Ectodermal cell (in vitro differentiated cells): Measurements from ENCODE around the gene CILP.
A peak's percentile ranks its signal among the peaks of the same experiment; 100 is the strongest.
"Not testable (repeated sequence)": the region's sequence is repeated elsewhere in the genome, so short reads cannot be mapped to it uniquely, and the experiment has no call there.

ENCODE experiments used
- H3K27ac ChIP-seq: 2 replicates; pipeline ENCODE4 v1.7.0; 2013; ENCODE audit warnings: mild to moderate bottlenecking, low read depth, low read length; ENCODE audit not compliant: insufficient read depth, poor library complexity, severe bottlenecking
- H3K27me3 ChIP-seq: 2 replicates; pipeline ENCODE4 v1.7.0; 2013; ENCODE audit warnings: mild to moderate bottlenecking, low read length; ENCODE audit not compliant: insufficient read depth, control insufficient read depth, poor library complexity, severe bottlenecking
- H3K36me3 ChIP-seq: one replicate; pipeline ENCODE4 v1.7.0; 2013; ENCODE audit warnings: low read length; ENCODE audit not compliant: control insufficient read depth, insufficient read depth
- H3K4me1 ChIP-seq: one replicate; pipeline ENCODE4 v1.7.0; 2013; ENCODE audit warnings: low read length; ENCODE audit not compliant: control insufficient read depth, insufficient read depth
- H3K4me3 ChIP-seq: 2 replicates; pipeline ENCODE4 v1.7.0; 2013; ENCODE audit warnings: low read depth, low read length, control low read depth; ENCODE audit not compliant: insufficient read depth
- H3K9me3 ChIP-seq: 2 replicates; pipeline ENCODE4 v1.7.0; 2013; ENCODE audit warnings: mild to moderate bottlenecking, low read length, moderate library complexity; ENCODE audit not compliant: control insufficient read depth
- WGBS, 2 experiments: methylation state at CpG; one replicate each; pipeline ENCODE4 v1.1.7; 2013; ENCODE audit warnings: missing lambda C conversion rate in 2 of 2; 5-methylcytosine and 5-hydroxymethylcytosine counted together

The CILP gene

DNA sequence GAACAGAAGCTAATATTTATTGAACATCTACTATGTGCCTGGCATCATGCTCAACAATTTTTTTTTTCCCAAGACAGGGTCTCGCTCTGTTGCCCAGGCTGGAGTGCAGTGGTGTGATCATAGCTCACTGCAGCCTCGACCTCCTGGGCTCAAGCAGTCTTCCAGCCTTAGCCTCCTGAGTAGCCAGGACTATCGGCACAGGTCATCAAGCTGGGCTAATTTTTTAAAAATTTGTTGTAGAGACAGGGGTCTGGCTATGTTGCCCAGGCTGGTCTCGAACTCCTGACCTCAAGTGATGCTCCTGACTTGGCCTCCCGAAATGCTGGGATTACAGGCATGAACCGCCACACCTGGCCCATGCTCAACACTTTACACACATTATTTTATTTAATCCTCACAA is 35.7 kb upstream of the CILP start:
- no peak overlapping the region for H3K4me3 ChIP-seq
- 92 to 94% methylated on average over 6 of the region's 6 CpGs for WGBS, 2 experiments
- H3K9me3 ChIP-seq, result no peaks in the 10 kb centered on the region
- no peak overlapping the region for H3K27ac ChIP-seq
- peaks cover 32% of the 10 kb centered on the region for H3K4me1 ChIP-seq
- no peaks in the 10 kb centered on the region for H3K27me3 ChIP-seq
- no peaks in the 10 kb centered on the region for H3K36me3 ChIP-seq

DNA sequence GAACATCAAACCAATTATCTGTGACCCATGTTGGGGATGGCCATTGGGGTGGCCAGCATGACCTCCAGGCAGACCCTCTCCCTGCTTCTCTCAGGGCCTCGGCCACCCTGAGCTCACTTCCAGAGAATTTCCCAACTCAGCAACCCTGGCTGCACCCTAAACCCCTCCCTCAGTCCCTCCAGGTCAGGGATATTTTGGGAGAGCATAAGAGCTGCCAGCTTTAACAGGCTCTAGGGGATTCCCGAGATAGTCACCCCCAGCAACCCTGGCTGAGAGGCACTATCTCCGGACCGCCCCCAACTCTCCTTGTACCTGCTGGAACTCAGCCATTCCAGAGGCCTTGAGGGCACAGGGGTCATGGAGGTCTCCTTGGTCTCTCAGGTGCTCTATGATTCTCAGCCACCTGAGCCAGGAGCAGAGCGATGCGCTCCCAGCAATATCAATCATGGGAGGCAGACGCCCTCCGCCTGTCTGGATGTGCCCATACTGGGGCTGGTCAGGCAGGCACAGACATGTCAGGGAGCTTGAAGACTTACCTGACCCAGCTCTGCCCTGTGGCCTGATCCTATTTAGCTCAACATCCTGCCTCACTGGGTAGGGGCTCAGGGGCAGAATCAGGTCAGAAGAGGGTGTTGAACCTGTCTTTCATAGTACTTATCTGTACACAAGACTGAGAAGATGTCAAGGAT is 34.9 kb upstream of the CILP start:
- Histone ChIP-seq H3K4me3 (no peak overlapping the region), H3K27ac (peak overlapping the region; percentile 42)

DNA sequence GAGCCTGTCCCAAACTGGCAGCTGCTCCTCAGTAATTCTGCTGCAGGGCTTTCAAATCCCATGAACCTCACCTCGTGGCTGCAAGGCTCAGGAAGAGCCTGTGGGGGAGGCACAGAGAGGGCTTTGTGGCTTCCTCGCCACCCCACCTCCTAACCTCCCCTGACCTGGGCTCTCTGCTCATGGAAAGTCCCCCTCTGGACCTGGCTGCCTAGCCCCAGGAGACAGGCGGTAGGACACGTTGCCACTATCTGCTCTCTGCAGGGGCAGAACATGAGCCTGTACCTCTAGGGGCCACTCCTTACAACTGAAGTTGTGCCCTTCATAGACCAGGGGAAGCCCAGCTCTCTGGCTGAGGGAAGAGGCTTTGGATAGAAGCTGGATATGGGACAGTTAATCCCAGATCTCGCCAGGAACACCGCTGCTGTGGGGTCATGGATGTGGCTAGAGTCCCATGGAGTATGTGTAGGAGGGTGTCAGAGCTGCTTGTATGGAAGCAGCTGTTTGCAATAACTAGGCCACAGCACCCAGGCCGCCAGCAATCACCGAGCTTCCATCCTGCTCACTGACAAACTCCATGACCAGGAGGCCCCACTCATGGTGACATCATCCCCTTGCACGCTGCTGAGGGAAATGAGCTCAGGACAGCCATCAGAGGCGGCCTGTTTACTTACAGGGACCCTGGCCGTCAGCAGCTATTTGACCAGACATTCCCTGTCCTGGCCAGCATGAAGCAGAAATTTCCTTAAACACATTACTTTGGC is 34.0 kb upstream of the CILP start:
- Histone ChIP-seq H3K27me3 (no peaks in the 10 kb centered on the region), H3K4me1 (peaks cover 32% of the 10 kb centered on the region), H3K9me3 (no peaks in the 10 kb centered on the region), H3K4me3 (no peak overlapping the region), H3K27ac (no peak overlapping the region), H3K36me3 (no peaks in the 10 kb centered on the region)
- WGBS, 2 experiments, result 89 to 93% methylated on average over 11 of the region's 11 CpGs

More for the DNA sequence above, 34.9 kb upstream of the CILP start:
- no peaks in the 10 kb centered on the region for H3K9me3 ChIP-seq
- H3K27me3 ChIP-seq, result no peaks in the 10 kb centered on the region
- H3K4me1 ChIP-seq, result peaks cover 32% of the 10 kb centered on the region
- WGBS, 2 experiments, result 92 to 94% methylated on average over 8 of the region's 8 CpGs
- no peaks in the 10 kb centered on the region for H3K36me3 ChIP-seq

DNA sequence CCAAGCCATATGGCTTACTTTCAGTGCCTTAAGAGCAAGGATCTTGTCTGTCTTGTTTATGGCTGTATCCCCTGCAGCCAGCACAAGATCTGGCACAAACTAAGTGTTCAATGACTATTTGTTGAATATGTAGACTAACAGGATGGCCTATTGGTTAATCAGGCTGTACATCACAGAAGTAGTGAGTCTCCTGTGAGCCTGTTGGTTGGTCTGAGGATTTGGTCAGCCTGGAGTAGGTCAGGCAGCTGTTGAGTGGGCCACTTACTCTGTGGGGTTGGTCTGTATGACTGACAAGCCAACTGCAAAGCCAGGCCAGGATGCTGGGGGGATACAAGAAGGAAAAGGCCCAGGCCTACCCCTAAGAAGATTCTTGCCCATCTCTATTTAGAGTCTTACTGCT is 33.4 kb upstream of the CILP start:
- no peak overlapping the region for H3K4me3 ChIP-seq
- peaks cover 30% of the 10 kb centered on the region for H3K4me1 ChIP-seq
- no peaks in the 10 kb centered on the region for H3K36me3 ChIP-seq
- H3K9me3 ChIP-seq, result no peaks in the 10 kb centered on the region
- H3K27ac ChIP-seq, result no peak overlapping the region
- H3K27me3 ChIP-seq, result no peaks in the 10 kb centered on the region

DNA sequence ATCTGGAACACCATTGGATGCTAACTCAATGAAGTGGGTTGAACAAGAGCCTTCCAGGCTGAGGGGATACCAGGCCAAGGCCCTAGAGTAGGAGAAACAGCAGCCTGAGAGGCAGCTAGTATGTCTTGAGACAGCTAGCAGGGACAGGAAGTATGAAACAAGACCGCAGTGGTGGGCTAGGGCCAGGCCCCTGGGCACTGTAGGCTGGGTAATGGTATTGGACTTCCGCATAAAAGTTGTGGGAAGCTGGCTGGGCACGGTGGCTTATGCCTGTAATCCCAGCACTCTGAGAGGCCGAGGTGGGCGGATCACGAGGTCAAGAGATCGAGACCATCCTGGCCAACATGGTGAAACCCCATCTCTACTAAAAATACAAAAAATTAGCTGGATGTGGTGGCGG is 25.2 kb upstream of the CILP start:
- 95 to 99% methylated on average over 7 to 8 of the region's 8 CpGs for WGBS, 2 experiments
- H3K4me1 ChIP-seq, result not testable (repeated sequence)

DNA sequence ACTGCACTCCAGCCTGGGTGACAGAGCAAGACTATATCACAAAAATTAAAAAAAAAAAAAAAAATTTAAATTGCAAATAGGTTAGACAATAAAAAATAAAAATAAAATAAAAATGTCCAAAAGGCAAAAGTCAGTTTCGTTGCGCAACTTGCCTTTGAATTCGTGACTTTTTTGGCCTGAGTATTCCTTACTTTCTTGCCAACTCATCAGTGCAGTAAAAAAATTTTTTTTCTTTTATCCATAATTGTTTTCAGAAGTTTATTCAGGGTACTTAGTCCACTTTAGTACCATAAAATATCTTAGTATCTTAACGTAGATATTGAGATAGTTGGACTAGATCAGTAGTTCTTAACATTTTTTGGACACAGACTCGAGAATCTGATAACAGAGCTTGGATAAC is 22.4 kb upstream of the CILP start:
- Histone ChIP-seq H3K27me3 (no peaks in the 10 kb centered on the region), H3K36me3 (no peaks in the 10 kb centered on the region), H3K4me1 (no peaks in the 10 kb centered on the region), H3K4me3 (no peak overlapping the region), H3K27ac (no peak overlapping the region), H3K9me3 (no peaks in the 10 kb centered on the region)
- WGBS, 2 experiments, result 88 to 97% methylated on average over 5 of the region's 5 CpGs

More for the DNA sequence above, 25.2 kb upstream of the CILP start:
- H3K27me3 ChIP-seq, H3K9me3 ChIP-seq, H3K36me3 ChIP-seq, H3K27ac ChIP-seq, H3K4me3 ChIP-seq: not testable (repeated sequence)

DNA sequence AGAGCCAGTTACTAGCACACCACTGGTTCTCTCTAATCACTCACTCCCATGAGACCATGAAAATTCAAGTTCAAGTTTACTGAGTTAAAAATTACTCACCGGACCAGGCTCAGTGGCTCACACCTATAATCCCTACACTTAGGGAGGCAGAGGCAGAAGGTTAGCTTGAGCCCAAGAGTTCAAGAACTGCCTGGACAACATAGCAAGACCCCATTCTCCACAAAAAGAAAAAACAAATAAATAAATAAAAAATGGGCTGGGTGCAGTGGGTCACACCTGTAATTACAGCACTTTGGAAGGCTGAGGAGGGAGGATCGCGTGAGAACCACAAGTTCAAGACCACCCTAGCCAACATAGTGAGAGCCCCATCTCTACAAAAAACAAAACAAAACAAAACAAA is 21.2 kb upstream of the CILP start:
- H3K27me3 ChIP-seq, result no peaks in the 10 kb centered on the region
- H3K9me3 ChIP-seq, result no peaks in the 10 kb centered on the region
- 91 to 98% methylated on average over 3 of the region's 3 CpGs for WGBS, 2 experiments
- no peaks in the 10 kb centered on the region for H3K36me3 ChIP-seq
- H3K4me1 ChIP-seq, result no peaks in the 10 kb centered on the region
- H3K27ac ChIP-seq, result no peak overlapping the region
- no peak overlapping the region for H3K4me3 ChIP-seq

DNA sequence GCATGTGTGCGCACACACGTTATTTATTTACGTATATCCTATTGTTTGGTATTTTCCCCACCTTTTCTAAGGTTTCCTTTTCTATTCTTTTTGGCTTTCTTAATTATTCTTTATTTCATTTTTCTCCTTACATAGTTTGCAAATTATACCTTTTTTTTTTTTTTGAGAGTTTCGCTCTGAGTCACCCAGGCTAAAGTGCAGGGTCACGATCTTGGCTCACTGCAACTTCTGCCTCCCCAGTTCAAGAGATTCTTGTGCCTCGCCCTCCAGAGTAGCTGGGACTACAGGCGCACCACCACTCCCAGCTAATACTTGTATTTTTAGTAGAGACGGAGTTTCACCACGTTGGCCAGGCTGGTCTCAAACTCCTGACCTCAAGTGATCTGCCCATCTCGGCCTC is 20.0 kb upstream of the CILP start:
- Histone ChIP-seq H3K27me3 (no peaks in the 10 kb centered on the region), H3K4me1 (no peaks in the 10 kb centered on the region), H3K27ac (no peak overlapping the region), H3K4me3 (no peak overlapping the region), H3K36me3 (no peaks in the 10 kb centered on the region), H3K9me3 (no peaks in the 10 kb centered on the region)
- WGBS, 2 experiments, result 92 to 95% methylated on average over 10 of the region's 10 CpGs

DNA sequence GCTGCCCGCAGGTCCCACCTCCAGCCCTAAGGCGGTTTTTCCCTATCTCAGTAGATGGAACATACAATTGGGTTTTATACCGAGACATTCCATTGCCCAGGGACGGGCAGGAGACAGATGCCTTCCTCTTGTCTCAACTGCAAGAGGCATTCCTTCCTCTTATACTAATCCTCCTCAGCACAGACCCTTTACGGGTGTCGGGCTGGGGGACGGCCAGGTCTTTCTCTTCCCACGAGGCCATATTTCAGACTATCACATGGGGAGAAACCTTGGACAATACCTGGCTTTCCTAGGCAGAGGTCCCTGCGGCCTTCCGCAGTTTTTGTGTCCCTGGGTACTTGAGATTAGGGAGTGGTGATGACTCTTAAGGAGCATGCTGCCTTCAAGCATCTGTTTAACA is 15.6 kb upstream of the CILP start:
- not testable (repeated sequence) for H3K36me3 ChIP-seq, H3K4me1 ChIP-seq, H3K9me3 ChIP-seq, H3K4me3 ChIP-seq, H3K27ac ChIP-seq, H3K27me3 ChIP-seq
- WGBS, 2 experiments, result 15 to 25% methylated on average over 4 of the region's 10 CpGs

DNA sequence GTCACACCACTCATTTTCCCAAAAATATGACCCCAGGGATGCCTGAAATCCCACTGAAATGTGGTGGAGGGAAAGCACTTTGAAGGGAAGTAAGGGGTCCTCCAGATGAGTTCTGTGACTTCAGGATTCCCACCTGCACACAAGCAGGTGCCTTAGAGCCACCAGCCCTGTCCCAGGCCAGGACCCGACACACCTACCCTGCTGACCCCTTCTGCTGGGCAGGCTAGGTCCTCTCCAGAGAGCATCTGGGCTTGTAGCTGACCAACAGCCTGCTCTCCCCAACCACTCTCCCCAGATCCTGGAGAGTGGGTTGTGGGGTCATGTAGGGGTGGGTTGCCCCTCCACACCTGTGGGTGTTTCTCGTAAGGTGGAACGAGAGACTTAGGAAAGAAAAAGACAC is 14.9 kb upstream of the CILP start:
- no peaks in the 10 kb centered on the region for H3K4me1 ChIP-seq
- no peak overlapping the region for H3K27ac ChIP-seq
- H3K9me3 ChIP-seq, result no peaks in the 10 kb centered on the region
- H3K36me3 ChIP-seq, result no peaks in the 10 kb centered on the region
- no peaks in the 10 kb centered on the region for H3K27me3 ChIP-seq
- WGBS, 2 experiments, result 88 to 96% methylated on average over 1 of the region's 3 CpGs
- H3K4me3 ChIP-seq, result no peak overlapping the region
